Upper lobe of left lung (tissue), 6 donors: Measurements from ENCODE around the gene NR2F6. TPM values are rescaled to one million over a fixed set of nuclear protein-coding genes. Genes with fewer than 3 reads are reported as not detected.
A peak's percentile ranks its signal among the peaks of the same experiment; 100 is the strongest.
"Not testable (repeated sequence)": the region's sequence is repeated elsewhere in the genome, so short reads cannot be mapped to it uniquely, and the experiment has no call there.

ENCODE experiments used
- ATAC-seq, 2 donors: fragments of 200-7000 bp; cut with Tn5 transposase; one replicate each; pipeline ENCODE4 v1.9.1; 2022; ENCODE audit warnings: mild to moderate bottlenecking in 2 of 2, moderate library complexity in 2 of 2; ENCODE audit not compliant: low FRiP score in 2 of 2
- DNase-seq, 2 donors: peaks; one replicate each; pipeline ENCODE4 v3.0.0-alpha.2; 2019 to 2020
- H3K27ac ChIP-seq, 4 donors: fragments of 200-600 bp; sonication (generic); one replicate each; pipeline ENCODE4 v1.5.1; 2016 to 2019
- H3K27me3 ChIP-seq, 4 donors: fragments of 200-600 bp; sonication (generic); one replicate each; pipeline ENCODE4 v1.5.1; 2017 to 2019
- H3K36me3 ChIP-seq, 4 donors: fragments of 200-600 bp; sonication (generic); one replicate each; pipeline ENCODE4 v1.5.1; 2016 to 2019
- H3K4me1 ChIP-seq, 4 donors: fragments of 200-600 bp; sonication (generic); one replicate each; pipeline ENCODE4 v1.5.1; 2018 to 2019
- H3K4me3 ChIP-seq, 4 donors: fragments of 200-600 bp; sonication (generic); one replicate each; pipeline ENCODE4 v1.5.1; 2017 to 2019; ENCODE audit warnings: mild to moderate bottlenecking in 2 of 4, moderate library complexity in 1 of 4
- H3K9me3 ChIP-seq, 4 donors: fragments of 200-600 bp; sonication (generic); one replicate each; pipeline ENCODE4 v1.5.1; 2018 to 2019
- EP300 ChIP-seq, 4 donors: sonication (generic); formaldehyde crosslinking; IDR thresholded peaks; one replicate each; pipeline ENCODE4 v1.5.1; 2017; ENCODE audit warnings: antibody characterized with exemption in 4 of 4, control low read depth in 2 of 4
- POLR2A ChIP-seq, 4 donors: fragments of 450-650 bp; IDR thresholded peaks; one replicate each; pipeline ENCODE4 v1.5.1; 2016 to 2017; ENCODE audit warnings: antibody characterized with exemption in 4 of 4, mild to moderate bottlenecking in 2 of 4
- POLR2AphosphoS5 ChIP-seq, 2 donors: sonication (generic); formaldehyde crosslinking; IDR thresholded peaks; one replicate each; pipeline ENCODE4 v1.5.1; 2017; ENCODE audit warnings: antibody characterized with exemption in 2 of 2
- WGBS, 2 donors: methylation state at CpG; one replicate each; pipeline ENCODE4 v1.1.5; 2017 to 2018; 5-methylcytosine and 5-hydroxymethylcytosine counted together
- total RNA-seq, 6 donors: library from RNA; depleted of rRNA in 4 of 6; stranded (reverse); fragments of >200 nt in 4 of 6; gene quantifications; one replicate each; pipeline versions ENCODE4 v1.1.0 to v1.2.1, GENCODE V29; 2016 to 2021
- TF ChIP-seq, protein P1 (sequence below), 6 experiments: fragments of 450-650 bp in 4 of 6; fragments of 200-600 bp in 2 of 6; sonication (generic) in 2 of 6; IDR thresholded peaks; one replicate each; pipeline ENCODE4 v1.5.1; 2016 to 2019; ENCODE audit warnings: antibody characterized with exemption in 6 of 6
- donor health status: DM: no; HTN: no; CAD: no; lungs with moderate emphysema.
- donor health status: DM: no; HTN: yes; CAD: no; lungs with severe emphysema.

Gene NR2F6
- total RNA-seq, 6 donors from 2014 or later: 55.5 to 86.8 (median 63.1) TPM

DNA sequence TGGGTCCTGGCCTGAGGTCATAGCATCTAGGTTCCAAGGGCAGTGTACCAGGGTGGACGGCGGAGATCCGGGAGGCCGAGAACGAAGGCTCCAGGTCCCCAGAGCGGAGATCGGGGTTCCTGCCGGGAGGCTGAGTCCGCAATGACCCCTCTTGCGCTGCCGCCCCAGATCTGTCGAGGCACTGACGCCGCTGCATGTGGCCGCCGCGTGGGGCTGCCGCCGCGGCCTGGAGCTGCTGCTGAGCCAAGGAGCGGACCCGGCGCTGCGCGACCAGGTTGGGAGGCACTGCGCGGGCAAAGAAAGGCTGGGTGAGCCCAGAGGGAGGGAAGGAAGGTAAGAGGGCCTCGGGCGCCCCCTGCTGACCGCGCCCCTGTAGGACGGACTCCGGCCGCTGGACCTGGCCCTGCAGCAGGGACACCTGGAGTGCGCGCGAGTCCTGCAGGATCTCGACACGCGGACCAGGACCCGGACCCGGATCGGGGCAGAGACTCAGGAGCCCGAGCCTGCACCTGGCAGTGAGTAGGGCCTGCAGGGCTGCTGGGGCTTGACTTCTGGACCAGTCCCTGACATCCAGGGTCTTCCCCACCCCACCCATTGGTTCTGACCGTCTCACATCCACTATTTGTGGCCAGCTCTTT lies 36.9 kb upstream of the NR2F6 start:
- no peaks in the 10 kb centered on the region for H3K9me3 ChIP-seq
- TF ChIP-seq POLR2AphosphoS5 (IDR thresholded peaks at IDR 0.05): no peak
- TF ChIP-seq, protein P1, sequence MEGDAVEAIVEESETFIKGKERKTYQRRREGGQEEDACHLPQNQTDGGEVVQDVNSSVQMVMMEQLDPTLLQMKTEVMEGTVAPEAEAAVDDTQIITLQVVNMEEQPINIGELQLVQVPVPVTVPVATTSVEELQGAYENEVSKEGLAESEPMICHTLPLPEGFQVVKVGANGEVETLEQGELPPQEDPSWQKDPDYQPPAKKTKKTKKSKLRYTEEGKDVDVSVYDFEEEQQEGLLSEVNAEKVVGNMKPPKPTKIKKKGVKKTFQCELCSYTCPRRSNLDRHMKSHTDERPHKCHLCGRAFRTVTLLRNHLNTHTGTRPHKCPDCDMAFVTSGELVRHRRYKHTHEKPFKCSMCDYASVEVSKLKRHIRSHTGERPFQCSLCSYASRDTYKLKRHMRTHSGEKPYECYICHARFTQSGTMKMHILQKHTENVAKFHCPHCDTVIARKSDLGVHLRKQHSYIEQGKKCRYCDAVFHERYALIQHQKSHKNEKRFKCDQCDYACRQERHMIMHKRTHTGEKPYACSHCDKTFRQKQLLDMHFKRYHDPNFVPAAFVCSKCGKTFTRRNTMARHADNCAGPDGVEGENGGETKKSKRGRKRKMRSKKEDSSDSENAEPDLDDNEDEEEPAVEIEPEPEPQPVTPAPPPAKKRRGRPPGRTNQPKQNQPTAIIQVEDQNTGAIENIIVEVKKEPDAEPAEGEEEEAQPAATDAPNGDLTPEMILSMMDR (IDR thresholded peaks at IDR 0.05): peak; percentile 92 to 98 (median 97)
- H3K36me3 ChIP-seq: peaks cover 0 to 15% (median 8%) of the 10 kb centered on the region in 4 donors
- H3K27me3 ChIP-seq: peaks cover 0 to 17% (median 5%) of the 10 kb centered on the region in 4 donors
- peak overlapping the region in 3 of 4 donors; percentile 32 to 54 (median 50) for H3K4me3 ChIP-seq
- peaks cover 15 to 19% (median 17%) of the 10 kb centered on the region in 4 donors for H3K4me1 ChIP-seq
- 13 to 24% methylated on average over 4 to 8 of the region's 45 CpGs for WGBS, 2 donors
- DNase-seq (peak; percentile 91 to 97), ATAC-seq (peak; percentile 93 to 95)
- no peak overlapping the region for H3K27ac ChIP-seq

DNA sequence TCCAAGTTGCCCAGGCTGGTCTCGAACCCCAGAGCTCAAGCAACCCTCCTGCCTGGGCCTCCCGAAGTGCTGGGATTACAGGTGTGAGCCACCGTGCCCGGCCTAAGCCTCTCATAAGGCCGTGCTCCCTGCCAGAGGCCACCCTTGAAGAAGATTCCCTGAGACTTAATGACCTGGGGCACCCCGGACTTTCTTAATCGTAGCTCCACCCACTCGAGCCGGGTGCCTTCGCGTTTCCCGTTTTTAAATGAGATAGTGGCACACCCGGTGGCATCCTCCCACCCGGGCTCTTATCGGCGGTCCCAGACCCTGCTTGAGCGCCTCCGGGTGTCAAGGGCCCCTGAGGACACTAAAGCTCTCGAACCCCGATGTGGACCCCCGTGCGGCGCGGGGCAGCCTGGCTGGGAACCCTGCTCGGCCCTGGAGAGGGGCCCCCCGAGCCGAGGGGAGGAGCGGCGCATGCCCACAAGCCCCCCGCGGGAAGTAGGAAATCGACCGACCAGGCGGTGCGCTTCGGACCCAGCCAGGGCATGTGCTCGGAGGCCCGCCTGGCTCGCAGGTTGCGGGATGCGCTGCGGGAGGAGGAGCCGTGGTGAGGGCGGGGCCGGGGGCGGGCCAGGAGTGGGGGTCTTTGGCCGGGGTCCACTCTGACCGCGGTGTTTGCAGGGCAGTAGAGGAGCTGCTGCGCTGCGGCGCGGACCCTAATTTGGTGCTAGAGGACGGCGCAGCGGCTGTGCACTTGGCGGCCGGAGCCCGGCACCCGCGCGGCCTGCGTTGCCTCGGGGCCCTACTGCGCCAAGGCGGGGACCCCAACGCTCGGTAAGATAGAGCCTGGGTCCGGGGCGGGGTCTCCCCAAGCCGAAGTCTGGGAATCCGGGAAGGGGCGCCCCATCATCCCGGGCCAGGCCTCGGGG lies 35.9 kb upstream of the NR2F6 start, which contains the start of gene ANKLE1:
ANKLE1 (plus strand) TSS at position 511 of the 914 bp plus-strand sequence; CDS start at position 531, 20 bp downstream.
- H3K9me3 ChIP-seq: no peaks in the 10 kb centered on the region
- TF ChIP-seq, protein P1 (IDR thresholded peaks at IDR 0.05): no peak
- no peak for TF ChIP-seq POLR2AphosphoS5 (IDR thresholded peaks at IDR 0.05)
- no peak for TF ChIP-seq POLR2A (IDR thresholded peaks at IDR 0.05)
- no peak for TF ChIP-seq EP300 (IDR thresholded peaks at IDR 0.05)
- peaks cover 15 to 19% (median 17%) of the 10 kb centered on the region in 4 donors for H3K4me1 ChIP-seq
- H3K4me3 ChIP-seq: peak within 1 kb of the TSS; percentile 6 to 54 (median 41)
- peaks cover 0 to 24% (median 16%) of the 10 kb centered on the region in 4 donors for H3K36me3 ChIP-seq
- H3K27ac ChIP-seq: peak within 1 kb of the TSS in 1 of 4 donors; percentile 24
- WGBS, 2 donors: 13 to 70% methylated on average over 4 to 42 of the region's 75 CpGs
- ATAC-seq (peak; percentile 19 to 50), DNase-seq (peak; percentile 61 to 89)
- peaks cover 0 to 17% (median 5%) of the 10 kb centered on the region in 4 donors for H3K27me3 ChIP-seq

DNA sequence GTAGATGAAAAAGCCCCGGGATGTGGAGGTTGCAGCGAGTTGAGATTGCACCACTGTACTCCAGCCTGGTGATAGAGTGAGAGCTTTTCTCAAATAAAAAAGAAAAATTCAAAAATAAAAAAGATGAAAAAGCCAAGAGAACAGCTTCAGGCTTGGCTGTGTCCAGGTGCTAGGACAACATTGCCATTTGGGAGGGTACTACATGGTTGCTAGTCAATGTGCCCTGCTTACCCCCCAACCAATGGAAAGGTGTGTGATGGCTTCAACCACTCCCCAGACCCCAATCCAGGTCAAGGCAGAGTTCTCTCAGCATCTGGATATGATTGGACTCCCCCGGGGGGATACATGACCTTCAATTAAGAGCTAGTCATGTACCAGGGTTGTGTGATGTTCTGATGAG lies 33.7 kb upstream of the NR2F6 start:
- no peak overlapping the region for H3K27ac ChIP-seq
- ATAC-seq (no peak), DNase-seq (no peak)
- TF ChIP-seq POLR2AphosphoS5 (IDR thresholded peaks at IDR 0.05) (no peak), POLR2A (IDR thresholded peaks at IDR 0.05) (no peak)
- no peak overlapping the region for H3K4me3 ChIP-seq
- 79 to 90% methylated on average over 3 of the region's 3 CpGs for WGBS, 2 donors
- H3K4me1 ChIP-seq: peaks cover 15 to 19% (median 17%) of the 10 kb centered on the region in 4 donors
- H3K9me3 ChIP-seq: no peaks in the 10 kb centered on the region
- peaks cover 0 to 17% (median 5%) of the 10 kb centered on the region in 4 donors for H3K27me3 ChIP-seq
- peaks cover 4 to 47% (median 37%) of the 10 kb centered on the region in 4 donors for H3K36me3 ChIP-seq

DNA sequence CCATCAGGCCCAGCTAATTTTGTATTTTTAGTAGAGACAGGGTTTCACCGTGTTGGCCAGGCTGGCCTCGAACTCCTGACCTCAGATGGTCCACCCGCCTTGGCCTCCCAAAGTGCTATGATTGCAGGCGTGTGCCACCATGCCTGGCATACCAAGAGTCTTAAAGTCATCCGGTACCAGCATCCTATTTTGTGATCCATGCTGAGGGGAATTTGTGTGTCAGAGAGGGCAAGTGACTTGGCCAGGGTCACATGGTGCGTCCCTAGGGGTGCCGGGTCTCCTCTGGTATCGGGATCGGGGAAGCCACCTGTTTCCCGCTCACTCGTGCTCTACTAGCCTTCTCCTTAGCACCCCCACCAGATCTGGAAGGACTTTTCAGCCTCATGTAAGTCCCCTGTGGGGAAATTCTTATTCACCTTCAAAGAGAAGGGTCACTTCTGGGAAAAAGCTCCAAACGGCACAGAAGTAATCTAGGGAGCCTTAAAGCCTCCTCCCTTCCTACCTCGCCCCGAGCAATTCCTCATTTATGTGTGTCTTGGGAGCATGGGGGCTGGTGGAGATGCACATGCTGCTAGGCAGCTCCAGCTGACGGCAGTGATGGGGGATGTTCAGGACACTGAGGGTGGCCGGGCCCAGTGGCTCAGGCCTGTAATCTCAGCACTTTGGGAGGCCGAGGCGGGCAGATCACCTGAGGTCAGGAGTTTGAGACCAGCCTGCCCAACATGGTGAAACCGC lies 29.9 kb upstream of the NR2F6 start:
- no peaks in the 10 kb centered on the region for H3K4me1 ChIP-seq
- H3K9me3 ChIP-seq: no peaks in the 10 kb centered on the region
- no peak overlapping the region for H3K4me3 ChIP-seq
- TF ChIP-seq, protein P1 (IDR thresholded peaks at IDR 0.05): no peak
- ATAC-seq (no peak), DNase-seq (no peak)
- H3K27me3 ChIP-seq: no peaks in the 10 kb centered on the region
- peaks cover 16 to 84% (median 67%) of the 10 kb centered on the region in 4 donors for H3K36me3 ChIP-seq
- H3K27ac ChIP-seq: no peak overlapping the region
- 96 to 98% methylated on average over 17 of the region's 19 CpGs for WGBS, 2 donors

DNA sequence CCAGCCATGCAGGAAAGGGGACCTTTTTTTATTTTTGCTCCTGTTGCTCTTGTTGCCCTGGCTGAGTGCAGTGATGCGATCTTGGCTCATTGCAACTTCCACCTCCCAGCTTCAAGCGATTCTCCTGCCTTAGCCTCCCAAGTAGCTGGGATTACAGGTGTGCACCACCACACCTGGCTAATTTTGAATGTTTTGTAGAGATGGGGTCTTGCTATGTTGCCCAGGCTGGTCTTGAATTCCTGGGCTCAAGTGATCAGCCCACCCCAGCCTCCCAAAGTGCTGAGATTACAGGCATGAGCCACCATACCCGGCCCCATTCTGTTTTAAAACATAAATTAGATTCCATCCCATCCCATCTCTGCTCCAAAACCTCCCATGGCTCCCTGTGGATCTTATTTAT lies 29.2 kb upstream of the NR2F6 start:
- WGBS, 2 donors: 98 to 100% methylated on average over 3 of the region's 3 CpGs
- not testable (repeated sequence) for H3K27me3 ChIP-seq, ATAC-seq, H3K4me1 ChIP-seq, H3K9me3 ChIP-seq, DNase-seq, H3K27ac ChIP-seq, H3K4me3 ChIP-seq
- H3K36me3 ChIP-seq: peaks cover 16 to 91% (median 72%) of the 10 kb centered on the region in 4 donors
